K562 (cell line): ENCODE results near the gene CTPS1. TPM values are rescaled to one million over a fixed set of nuclear protein-coding genes. Genes with fewer than 3 reads are reported as not detected.

Experiments
- ATAC-seq: fragments of 200-7000 bp; cut with Tn5 transposase; 3 replicates; pipeline ENCODE4 v1.9.1; 2020; ENCODE audit warnings: moderate library complexity
- BruUV-seq: library from RNA; stranded (reverse); fragments of 400-500 nt; replicated peaks from 2 replicates; lab custom pipeline; 2021; lab: Mats Ljungman, UMichigan
- CTCF ChIA-PET: fragments of 300-600 bp; formaldehyde crosslinking; extraction: SDS; loops from one replicate; lab custom pipeline; 2021; ENCODE audit warnings: low intra/inter-chr PET ratio; lab: Yijun Ruan, JAX
- POLR2A ChIA-PET: fragments of 300-600, 350-650 bp; sonication (Branson Sonifier 250); formaldehyde crosslinking; extraction: SDS; loops from one replicate; lab custom pipeline; 2021; ENCODE audit warnings: antibody characterized with exemption, inconsistent platforms; lab: Yijun Ruan, JAX
- DNase-seq, 4 experiments: peaks; one replicate each; pipeline versions ENCODE4 v3.0.0 to v3.0.0-alpha.2; 2011 to 2018; ENCODE audit warnings: low spot score in 3 of 4, mixed read lengths in 3 of 4; ENCODE audit errors: extremely low read depth in 1 of 4
- FAIRE-seq: peaks from 2 replicates; lab custom pipeline; 2011; peaks lifted over from hg19 to GRCh38; lab: Jason Lieb, UNC
- H2AFZ ChIP-seq: 2 replicates; pipeline ENCODE4 v1.6.0; 2011; ENCODE audit warnings: low read depth, low read length, control low read depth, inconsistent platforms
- H3K27ac ChIP-seq: fragments of 200-600 bp; 3 replicates; pipeline ENCODE4 v1.8.0; 2011; ENCODE audit warnings: low read depth, mild to moderate bottlenecking, control low read depth, inconsistent platforms, low read length, moderate library complexity, mixed read lengths; ENCODE audit errors: extremely low read depth
- H3K27me3 ChIP-seq, 2 experiments: fragments of 300-600 bp in 1 of 2; 2 replicates in 1 of 2; 3 replicates in 1 of 2; pipeline versions ENCODE4 v1.6.0 to v1.8.0; 2011; ENCODE audit warnings: inconsistent platforms in 2 of 2, low read length in 2 of 2, mild to moderate bottlenecking in 1 of 2, mixed read lengths in 1 of 2, moderate library complexity in 1 of 2; ENCODE audit not compliant: control insufficient read depth in 2 of 2, insufficient read depth in 2 of 2
- H3K36me3 ChIP-seq: fragments of 300-600 bp; 3 replicates; pipeline ENCODE4 v1.8.0; 2011; ENCODE audit warnings: mild to moderate bottlenecking, low read length, inconsistent platforms; ENCODE audit not compliant: control insufficient read depth, insufficient read depth
- H3K4me1 ChIP-seq, 2 experiments: fragments of 200-600 bp in 1 of 2; replicated peaks in 1 of 2; 2 replicates in 1 of 2; 3 replicates in 1 of 2; pipeline versions ENCODE4 v1.5.1 to v1.8.0; 2011; ENCODE audit warnings: inconsistent platforms in 2 of 2, low read length in 2 of 2, mild to moderate bottlenecking in 1 of 2, mixed read lengths in 1 of 2, moderate library complexity in 1 of 2; ENCODE audit not compliant: control insufficient read depth in 2 of 2, insufficient read depth in 2 of 2
- H3K4me2 ChIP-seq: 2 replicates; pipeline ENCODE4 v1.6.1; 2011; ENCODE audit warnings: low read length, control low read depth, inconsistent platforms, mixed read lengths; ENCODE audit not compliant: insufficient read depth
- H3K4me3 ChIP-seq: fragments of 200-600 bp; sonication (generic), shearing (Covaris generic); 2 replicates; pipeline ENCODE4 v1.5.1; 2016; ENCODE audit warnings: control low read depth, inconsistent platforms
- H3K79me2 ChIP-seq: fragments of 200-600 bp; 3 replicates; pipeline ENCODE4 v1.8.0; 2011; ENCODE audit warnings: low read length, inconsistent platforms; ENCODE audit not compliant: control insufficient read depth, insufficient read depth
- H3K9ac ChIP-seq, 2 experiments: 2 replicates each; pipeline versions ENCODE4 v1.6.0 to v1.6.1; 2011; ENCODE audit warnings: low read depth in 2 of 2, low read length in 2 of 2, control low read depth in 1 of 2, inconsistent platforms in 1 of 2, mild to moderate bottlenecking in 1 of 2, mixed read lengths in 1 of 2; ENCODE audit not compliant: insufficient read depth in 1 of 2
- H3K9me1 ChIP-seq: one replicate; pipeline ENCODE4 v1.6.0; 2011; ENCODE audit warnings: inconsistent platforms, mild to moderate bottlenecking, low read length, moderate library complexity; ENCODE audit not compliant: control insufficient read depth, insufficient read depth
- H3K9me3 ChIP-seq: replicated peaks from 2 replicates; pipeline ENCODE4 v1.5.1; 2011; ENCODE audit warnings: low read depth, low read length, inconsistent platforms; ENCODE audit not compliant: control insufficient read depth, insufficient read depth
- H4K20me1 ChIP-seq: replicated peaks from 2 replicates; pipeline ENCODE4 v1.6.1; 2011; ENCODE audit warnings: low read length, inconsistent platforms, mixed read lengths; ENCODE audit not compliant: control insufficient read depth, insufficient read depth
- ARHGAP35 ChIP-seq: fragments of 450-650 bp; IDR thresholded peaks from 2 replicates; pipeline ENCODE4 v1.6.1; 2018; ENCODE audit not compliant: partially characterized antibody
- EP400 ChIP-seq: fragments of 450-650 bp; IDR thresholded peaks from 2 replicates; pipeline ENCODE4 v1.6.1; 2017; ENCODE audit warnings: antibody characterized with exemption, mild to moderate bottlenecking, moderate library complexity
- NFE2 ChIP-seq: IDR thresholded peaks from 2 replicates; pipeline ENCODE4 v1.6.1; 2014; ENCODE audit warnings: antibody characterized with exemption, low read depth
- NKRF ChIP-seq: fragments of 450-650 bp; IDR thresholded peaks from 2 replicates; pipeline ENCODE4 v1.6.1; 2016; ENCODE audit warnings: borderline replicate concordance
- PKNOX1 ChIP-seq: fragments of 450-650 bp; IDR thresholded peaks from 2 replicates; pipeline ENCODE4 v1.6.1; 2016
- POLR2B ChIP-seq: fragments of 450-650 bp; IDR thresholded peaks from 2 replicates; pipeline ENCODE4 v1.6.1; 2018; ENCODE audit warnings: low read depth; ENCODE audit not compliant: partially characterized antibody
- POLR2G ChIP-seq: fragments of 200-400 bp; formaldehyde crosslinking; IDR thresholded peaks from 2 replicates; pipeline ENCODE4 v1.6.1; 2017; ENCODE audit warnings: low read depth, mild to moderate bottlenecking, antibody characterized with exemption, low read length, moderate library complexity
- PPARD ChIP-seq: fragments of 250-450 bp; sonication (Bioruptor Pico); IDR thresholded peaks from 2 replicates; pipeline ENCODE4 v1.8.0; 2022; ENCODE audit warnings: inconsistent platforms, mild to moderate bottlenecking, moderate library complexity
- RBM22 ChIP-seq: fragments of 200-400 bp; formaldehyde crosslinking; IDR thresholded peaks from 2 replicates; pipeline ENCODE4 v1.6.1; 2018; ENCODE audit warnings: low read length, low read depth; ENCODE audit not compliant: poor library complexity, severe bottlenecking
- RBM39 ChIP-seq: fragments of 200-400 bp; formaldehyde crosslinking; optimal IDR thresholded peaks from 2 replicates; pipeline ENCODE3; 2018; ENCODE audit warnings: low read depth, low read length
- SMARCA5 ChIP-seq: fragments of 450-650 bp; IDR thresholded peaks from 2 replicates; pipeline ENCODE4 v1.6.1; 2016
- STAT5B ChIP-seq: fragments of 250-450 bp; sonication (Bioruptor Pico); IDR thresholded peaks from 2 replicates; pipeline ENCODE4 v1.8.0; 2021; ENCODE audit warnings: mild to moderate bottlenecking, inconsistent platforms
- TRIM25 ChIP-seq: fragments of 450-650 bp; IDR thresholded peaks from 2 replicates; pipeline ENCODE4 v1.7.0; 2016; ENCODE audit warnings: borderline replicate concordance
- ZBTB49 ChIP-seq: sonication (generic); formaldehyde crosslinking; IDR thresholded peaks from 2 replicates; pipeline ENCODE4 v1.8.0; 2022; ENCODE audit warnings: missing genetic modification reagents, mild to moderate bottlenecking, borderline replicate concordance
- ZC3H4 ChIP-seq: sonication (generic); formaldehyde crosslinking; IDR thresholded peaks from 2 replicates; pipeline ENCODE4 v1.9.0; 2021; ENCODE audit warnings: missing genetic modification reagents, borderline replicate concordance
- ZNF589 ChIP-seq: fragments of 200-800 bp; sonication (Bioruptor generic); IDR thresholded peaks from 2 replicates; pipeline ENCODE4 v1.6.1; 2016; ENCODE audit warnings: low read depth, missing genetic modification characterization, missing compliant biosample characterization
- WGBS: fragments of 100-300 bp; shearing (Covaris generic); methylation state at CpG from one replicate; pipeline ENCODE4 v1.1.6; 2016; ENCODE audit warnings: low coverage, mixed read lengths; ENCODE audit not compliant: insufficient coverage; ENCODE audit errors: missing lambda C conversion rate; 5-methylcytosine and 5-hydroxymethylcytosine counted together
- in situ Hi-C: fragments of 300-500 bp; cut with MboI; formaldehyde crosslinking; loops from 4 replicates; pipeline ENCODE4 v1.15.0; 2018; ENCODE audit warnings: inconsistent platforms, mixed read lengths
- intact Hi-C: fragments of 100-400 bp; cut with micrococcal nuclease; formaldehyde crosslinking; loops from 2 replicates; pipeline ENCODE4 v1.14.2; 2022
- polyA plus RNA-seq, 8 experiments: library from polyadenylated mRNA; depleted of rRNA in 4 of 8; stranded (reverse) in 5 of 8; unstranded in 3 of 8; fragments of >200 nt; fragmentation: Nextera tagmentation in 2 of 8; fragmentation: Illumina TruSeq in 1 of 8; extraction: Ambion mirVana in 2 of 8; extraction: Trizol in 1 of 8; gene quantifications; 2 replicates each; pipeline versions ENCODE4 v1.2.1 to v1.2.3, GENCODE V29; 2011 to 2014; ENCODE audit warnings: inconsistent platforms in 1 of 8, missing spikeins in 1 of 8
- total RNA-seq, 7 experiments: library from RNA; depleted of rRNA in 6 of 7; stranded (reverse); fragments of >200 nt in 6 of 7; fragmentation: Illumina TruSeq in 2 of 7; extraction: Trizol in 2 of 7; gene quantifications; 2 replicates each; pipeline versions ENCODE4 v1.2.1 to v1.2.3, GENCODE V29; 2011 to 2021; ENCODE audit warnings: low replicate concordance in 1 of 7

The CTPS1 gene
- total and polyA plus RNA-seq, 9 of the 15 experiments (the other 6 are each of a cell fraction or from before 2014, with no cell fraction given): 44.4 to 164 (median 87.7) TPM

GRCh38 chr1:41020109-41020576 is 40.6 kb downstream of the CTPS1 start:
- peak overlapping the region in 1 of 2 experiments; percentile 71; a peak in 2 of 4 replicates for H3K9ac ChIP-seq
- DNase-seq (no peak), FAIRE-seq (no peak), ATAC-seq (peak; percentile 2; the same call in 1 of the 3 replicates)
- H2AFZ ChIP-seq: no peak overlapping the region
- POLR2A ChIA-PET: interaction anchor here (0.7 to 2.1 kb wide), 6 partner anchors 11 to 629 kb away, joined by 3 to 10 read pairs (median 3); no protein-coding TSS in a partner anchor
- intact Hi-C loops (no loop called here), in situ Hi-C loops (no loop called here)
- H3K36me3 ChIP-seq: peaks cover 47% of the 10 kb centered on the region; the same call in 1 of the 3 replicates
- no peaks in the 10 kb centered on the region for H3K9me3 ChIP-seq
- BruUV-seq: no TSS peak
- CTCF ChIA-PET: no interaction called here
- H3K27me3 ChIP-seq: no peaks in the 10 kb centered on the region
- H4K20me1 ChIP-seq: peaks cover 5% of the 10 kb centered on the region; the same call in 1 of the 2 replicates
- 98% methylated on average over 16 of the region's 17 CpGs for WGBS
- H3K4me3 ChIP-seq: no peak overlapping the region
- no peak overlapping the region for H3K27ac ChIP-seq
- no peaks in the 10 kb centered on the region for H3K79me2 ChIP-seq
- no peak overlapping the region for H3K4me2 ChIP-seq
- peaks cover 0 to 25% of the 10 kb centered on the region in 2 experiments; a peak in 2 of 5 replicates for H3K4me1 ChIP-seq
- peaks cover 10% of the 10 kb centered on the region for H3K9me1 ChIP-seq
- TF ChIP-seq POLR2G: peak; percentile 74
- TF ChIP-seq STAT5B (CRISPR knock-in tag): no peak
- no peak for TF ChIP-seq NFE2
- no peak for TF ChIP-seq PPARD (CRISPR knock-in tag)
- TF ChIP-seq TRIM25: no peak
- peak; percentile 66 for TF ChIP-seq RBM22
- no peak for TF ChIP-seq ARHGAP35
- TF ChIP-seq ZC3H4 (CRISPR knock-in tag): no peak
- TF ChIP-seq EP400: no peak
- TF ChIP-seq POLR2B: peak; percentile 11
- no peak for TF ChIP-seq RBM39
- TF ChIP-seq ZBTB49 (CRISPR knock-in tag): no peak
- no peak for TF ChIP-seq SMARCA5
- TF ChIP-seq ZNF589: no peak
- no peak for TF ChIP-seq PKNOX1
- no peak for TF ChIP-seq NKRF
